Measurements from ENCODE around the gene NDUFV1.
A peak's percentile ranks its signal among the peaks of the same experiment; 100 is the strongest.

Gene NDUFV1

GRCh38 chr11:67571443-67571842 lies 35.3 kb upstream of the NDUFV1 start:
- TF ChIP-seq, protein P1, sequence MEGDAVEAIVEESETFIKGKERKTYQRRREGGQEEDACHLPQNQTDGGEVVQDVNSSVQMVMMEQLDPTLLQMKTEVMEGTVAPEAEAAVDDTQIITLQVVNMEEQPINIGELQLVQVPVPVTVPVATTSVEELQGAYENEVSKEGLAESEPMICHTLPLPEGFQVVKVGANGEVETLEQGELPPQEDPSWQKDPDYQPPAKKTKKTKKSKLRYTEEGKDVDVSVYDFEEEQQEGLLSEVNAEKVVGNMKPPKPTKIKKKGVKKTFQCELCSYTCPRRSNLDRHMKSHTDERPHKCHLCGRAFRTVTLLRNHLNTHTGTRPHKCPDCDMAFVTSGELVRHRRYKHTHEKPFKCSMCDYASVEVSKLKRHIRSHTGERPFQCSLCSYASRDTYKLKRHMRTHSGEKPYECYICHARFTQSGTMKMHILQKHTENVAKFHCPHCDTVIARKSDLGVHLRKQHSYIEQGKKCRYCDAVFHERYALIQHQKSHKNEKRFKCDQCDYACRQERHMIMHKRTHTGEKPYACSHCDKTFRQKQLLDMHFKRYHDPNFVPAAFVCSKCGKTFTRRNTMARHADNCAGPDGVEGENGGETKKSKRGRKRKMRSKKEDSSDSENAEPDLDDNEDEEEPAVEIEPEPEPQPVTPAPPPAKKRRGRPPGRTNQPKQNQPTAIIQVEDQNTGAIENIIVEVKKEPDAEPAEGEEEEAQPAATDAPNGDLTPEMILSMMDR (IDR thresholded peaks at IDR 0.05; ENCODE audit: low read length, missing control alignments) = no peak
- no peak overlapping the region for H3K4me3 ChIP-seq (replicated peaks; ENCODE audit: low read depth, low read length)
- DNase-seq (ENCODE audit: low read depth) = no peak

DNA sequence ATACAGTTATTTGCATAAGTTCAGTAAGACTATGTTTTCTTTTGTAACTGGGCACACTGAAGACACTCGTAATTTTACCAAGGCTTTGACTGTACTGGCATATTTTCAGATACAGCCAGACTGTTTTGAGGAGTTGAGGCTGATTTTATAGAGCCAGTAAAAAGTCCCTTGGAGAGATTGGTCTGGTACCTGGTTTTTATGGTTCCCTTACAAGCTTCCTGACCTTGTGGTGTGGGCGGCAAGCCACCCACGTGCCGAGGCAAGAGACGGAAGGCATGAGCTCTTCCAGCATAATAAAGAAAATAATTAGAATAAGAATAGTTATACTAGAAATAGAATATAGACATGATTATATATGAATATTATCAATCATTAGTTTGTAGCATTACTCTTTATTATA lies 34.4 kb upstream of the NDUFV1 start:
- no peak for DNase-seq (ENCODE audit: low read depth)
- H3K4me3 ChIP-seq (replicated peaks; ENCODE audit: low read depth, low read length) = no peak overlapping the region
- TF ChIP-seq, protein P1 (IDR thresholded peaks at IDR 0.05; ENCODE audit: low read length, missing control alignments) = no peak

- no peak overlapping the region for H3K4me3 ChIP-seq (replicated peaks; ENCODE audit: low read depth, low read length)
- TF ChIP-seq, protein P1 (IDR thresholded peaks at IDR 0.05; ENCODE audit: low read length, missing control alignments) = peak; percentile 72
- peak; percentile 65 for DNase-seq (ENCODE audit: low read depth)
These were observed 33.9 kb upstream of the NDUFV1 start for GRCh38 chr11:67572747-67573419.

DNA sequence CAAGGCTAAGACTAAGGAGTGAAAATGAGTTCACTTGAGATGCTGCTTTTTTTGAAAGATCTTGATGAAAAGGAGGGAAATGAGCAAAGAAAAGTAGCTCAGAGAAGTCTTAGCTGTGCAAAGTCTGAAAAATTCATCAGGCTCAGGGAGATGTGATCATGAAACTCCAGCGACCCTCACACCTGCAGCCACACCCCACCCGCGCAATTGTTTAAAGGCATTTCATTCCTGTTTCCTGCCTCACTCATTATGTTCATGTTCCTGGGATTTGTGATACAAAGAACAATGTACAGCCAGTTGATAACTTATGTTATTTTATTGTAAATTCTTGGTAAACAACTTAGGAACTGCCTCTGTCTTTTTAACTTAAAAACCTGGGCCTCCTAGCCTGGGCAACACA lies 31.8 kb upstream of the NDUFV1 start:
- TF ChIP-seq, protein P1 (IDR thresholded peaks at IDR 0.05; ENCODE audit: low read length, missing control alignments) = no peak
- DNase-seq (ENCODE audit: low read depth) = no peak
- H3K4me3 ChIP-seq (replicated peaks; ENCODE audit: low read depth, low read length) = no peak overlapping the region

GRCh38 chr11:67576735-67577475 lies 29.8 kb upstream of the NDUFV1 start:
- TF ChIP-seq, protein P1 (IDR thresholded peaks at IDR 0.05; ENCODE audit: low read length, missing control alignments) = no peak
- H3K4me3 ChIP-seq (replicated peaks; ENCODE audit: low read depth, low read length) = no peak overlapping the region
- DNase-seq (ENCODE audit: low read depth) = no peak

DNA sequence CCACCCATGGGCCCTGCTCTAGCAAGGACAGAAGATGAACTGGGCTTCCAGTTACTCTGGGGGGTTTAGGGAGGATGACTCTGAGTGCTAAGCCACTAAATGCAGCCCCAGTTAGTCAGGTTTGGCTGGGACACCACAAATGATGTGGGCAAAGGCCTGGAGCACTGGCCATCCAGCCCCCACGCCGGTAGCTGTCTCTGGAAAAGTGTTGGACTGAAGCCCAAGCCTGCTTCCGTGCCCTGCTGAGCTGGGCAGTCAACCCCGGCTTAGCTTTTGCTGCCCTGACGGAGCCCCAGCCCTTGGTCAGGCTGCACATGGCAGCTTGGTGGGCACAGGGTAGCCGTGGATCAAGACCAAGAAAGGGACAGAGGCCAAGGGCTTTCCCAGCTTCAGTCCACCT lies 28.8 kb upstream of the NDUFV1 start:
- TF ChIP-seq, protein P1 (IDR thresholded peaks at IDR 0.05; ENCODE audit: low read length, missing control alignments) = no peak
- no peak for DNase-seq (ENCODE audit: low read depth)
- no peak overlapping the region for H3K4me3 ChIP-seq (replicated peaks; ENCODE audit: low read depth, low read length)

All from fibroblast of pulmonary artery (primary cell).